HG02642 (cell line): ENCODE measurements around the gene PTPN18.
A peak's percentile ranks its signal among the peaks of the same experiment; 100 is the strongest.
"Not testable (repeated sequence)": the region's sequence is repeated elsewhere in the genome, so short reads cannot be mapped to it uniquely, and the experiment has no call there.

ENCODE experiments used
- ATAC-seq: cut with Tn5 transposase; IDR thresholded peaks from one replicate; pipeline ENCODE4 v1.9.1; 2021; ENCODE audit warnings: mild to moderate bottlenecking; ENCODE audit not compliant: unreplicated experiment, poor library complexity

The PTPN18 gene

GRCh38 chr2:130377491-130377890 is 21.6 kb downstream of the PTPN18 start:
- ATAC-seq, result peak; percentile 2

DNA sequence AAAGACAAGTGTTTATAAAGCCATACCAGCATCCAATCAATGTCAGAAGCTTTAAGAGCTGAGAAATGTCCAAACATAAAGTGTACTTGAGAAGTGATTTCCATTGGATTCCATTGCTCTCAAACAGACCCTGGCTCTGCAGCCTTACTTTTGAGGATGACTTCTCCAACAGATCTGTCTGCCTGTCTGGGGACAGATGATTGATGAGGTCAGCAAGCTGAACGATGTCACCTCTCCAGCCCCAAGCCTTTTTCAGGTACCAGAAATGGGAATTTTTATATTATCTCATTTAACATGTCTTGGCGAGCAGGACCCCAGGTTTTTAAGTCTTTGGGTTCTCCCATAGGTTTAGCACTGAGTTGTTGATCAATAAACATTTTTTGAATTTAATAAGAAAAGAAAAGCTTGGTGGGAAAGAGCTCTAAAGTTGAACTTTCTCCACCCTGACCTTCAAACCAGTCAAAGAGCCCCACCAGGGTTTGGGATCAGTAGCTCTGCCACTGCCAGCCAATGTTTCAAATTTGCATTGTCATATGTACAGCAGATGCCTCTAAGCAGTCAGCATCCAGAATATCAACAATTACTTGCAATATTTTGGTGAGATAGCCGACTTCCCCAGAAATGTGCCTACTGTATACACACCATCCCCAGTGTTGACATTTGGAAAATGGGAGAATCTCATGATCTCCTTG is 22.5 kb downstream of the PTPN18 start:
- no peak for ATAC-seq

DNA sequence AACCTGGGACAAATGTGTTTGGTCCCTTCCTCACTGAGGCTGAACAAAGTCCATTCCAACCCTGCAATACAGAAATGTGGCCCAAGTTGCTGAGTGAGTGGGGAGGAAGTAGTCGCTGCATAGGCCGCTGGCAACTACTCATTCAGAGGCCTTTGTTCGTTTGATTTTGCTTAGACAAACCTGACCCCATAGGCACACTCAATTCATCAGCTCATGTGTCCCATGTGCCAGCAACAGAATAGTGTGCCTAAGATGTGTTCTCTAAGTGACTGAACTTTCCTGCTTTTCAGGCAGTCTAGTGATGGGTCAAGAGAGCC is 23.0 kb downstream of the PTPN18 start:
- ATAC-seq, result no peak

- ATAC-seq, result no peak
Measured at GRCh38 chr2:130380096-130380934, 24.5 kb downstream of the PTPN18 start.

- ATAC-seq, result no peak
Measured at GRCh38 chr2:130381145-130381544, 25.3 kb downstream of the PTPN18 start.

DNA sequence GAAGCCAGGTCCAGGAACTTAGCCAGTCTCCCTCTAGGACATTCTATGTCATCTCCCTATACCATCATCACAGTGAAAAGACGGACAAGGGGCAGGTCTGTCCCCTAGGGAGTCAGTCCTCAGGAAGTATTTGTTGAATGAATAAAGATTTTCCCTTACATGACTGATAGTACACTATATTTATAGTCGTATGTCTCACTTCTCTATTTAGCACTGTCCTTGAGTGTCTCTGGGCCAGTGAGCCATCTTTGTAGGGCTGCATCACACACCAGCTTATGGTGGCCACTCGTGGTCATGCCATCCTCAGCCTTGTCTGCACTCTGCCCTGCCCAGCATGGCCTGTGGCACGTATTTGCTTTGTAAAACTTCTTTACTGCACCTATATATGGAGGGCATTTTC is 25.8 kb downstream of the PTPN18 start:
- ATAC-seq, result no peak

- no peak for ATAC-seq
Measured at GRCh38 chr2:130382313-130382917, 26.6 kb downstream of the PTPN18 start.

DNA sequence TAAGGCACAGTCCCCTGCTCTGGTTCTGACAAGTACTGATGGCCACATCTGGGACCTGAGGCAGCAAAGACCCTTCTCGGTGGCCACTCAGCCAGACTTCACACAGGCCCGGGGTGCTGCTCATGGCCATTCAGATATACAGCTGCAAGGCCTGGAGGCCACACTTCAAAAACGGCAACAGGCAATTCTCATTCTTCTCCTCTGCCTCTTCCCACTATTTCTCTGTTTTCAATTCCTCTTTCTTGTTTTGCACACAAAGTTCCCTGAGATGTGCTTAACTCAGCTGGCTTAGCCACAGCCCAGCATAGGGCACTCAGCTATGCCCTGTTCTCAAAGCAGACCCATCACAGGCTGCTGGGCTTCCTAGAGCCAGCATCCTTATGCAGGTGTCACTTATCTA is 29.9 kb downstream of the PTPN18 start:
- peak; percentile 54 for ATAC-seq

GRCh38 chr2:130387071-130387400 is 31.2 kb downstream of the PTPN18 start:
- no peak for ATAC-seq

DNA sequence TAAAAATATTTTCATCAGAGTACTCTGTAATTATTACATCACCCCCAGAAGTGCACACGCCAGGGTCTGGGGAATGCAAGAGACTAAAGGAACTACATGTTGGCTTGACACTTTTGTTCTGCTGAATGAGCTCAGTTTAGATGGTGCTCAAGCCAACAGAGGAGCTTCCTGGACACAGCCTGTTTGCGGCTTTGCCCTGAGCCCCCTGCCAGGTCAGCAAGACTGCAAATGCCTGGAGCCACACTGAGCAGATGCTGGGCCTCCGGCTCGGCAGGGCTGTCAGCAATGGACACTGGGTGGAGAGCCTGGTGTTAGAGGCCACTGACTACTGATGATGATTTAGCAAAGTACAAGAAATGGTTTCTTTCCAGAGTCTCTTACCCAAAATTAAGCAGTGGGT is 31.9 kb downstream of the PTPN18 start:
- no peak for ATAC-seq

DNA sequence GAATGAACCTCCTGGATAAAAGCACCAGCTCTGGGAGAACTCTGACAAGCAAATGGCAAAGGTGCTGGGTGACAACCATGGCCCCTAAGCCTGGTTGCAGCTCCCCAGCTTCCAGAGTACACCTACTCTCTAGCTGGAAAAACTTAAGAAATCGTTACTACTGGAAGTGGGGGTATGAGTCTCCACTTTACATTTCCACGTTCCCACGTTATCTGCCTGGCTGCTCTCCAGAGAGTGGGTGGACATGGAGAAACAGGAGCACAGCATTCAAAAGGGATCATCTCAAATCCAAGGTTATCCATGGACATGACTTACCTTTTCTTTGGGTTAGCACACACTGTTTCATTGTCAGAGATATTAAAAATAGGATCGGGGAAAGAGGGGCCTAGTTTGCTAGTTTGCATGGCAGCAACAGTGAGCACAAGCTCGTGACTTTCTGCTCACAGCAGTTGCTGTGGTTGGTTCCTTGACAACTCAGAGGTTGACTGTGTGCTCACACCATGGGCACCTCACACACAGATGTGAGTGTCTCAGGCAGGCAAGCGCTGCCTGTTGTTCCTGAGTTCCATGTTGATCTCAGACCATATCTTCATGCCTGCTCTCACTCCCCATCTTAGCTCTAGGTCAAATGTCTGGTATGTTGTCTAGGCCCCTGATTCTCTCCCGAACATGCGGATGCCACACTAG is 32.5 kb downstream of the PTPN18 start:
- no peak for ATAC-seq

GRCh38 chr2:130389358-130389757 is 33.5 kb downstream of the PTPN18 start:
- no peak for ATAC-seq

DNA sequence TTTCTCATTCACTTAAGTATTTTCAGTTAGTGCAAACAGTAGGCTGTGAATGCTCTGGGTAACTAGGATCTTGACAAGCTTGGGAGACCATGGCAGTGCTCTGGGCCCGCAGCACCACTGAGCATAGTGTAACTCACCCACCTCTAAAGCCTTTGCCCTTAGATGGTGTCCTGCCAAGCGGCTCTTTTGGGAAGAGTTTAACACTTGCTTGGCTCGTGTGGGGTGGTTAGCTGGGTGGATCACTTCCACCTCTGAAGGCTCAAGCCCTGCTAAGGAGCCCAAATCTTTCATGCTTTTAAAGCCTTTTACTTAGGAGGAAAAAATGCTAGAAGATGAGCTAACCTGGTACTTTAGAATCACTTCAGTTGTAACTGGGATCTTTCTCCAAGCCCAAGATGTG is 33.9 kb downstream of the PTPN18 start:
- no peak for ATAC-seq

DNA sequence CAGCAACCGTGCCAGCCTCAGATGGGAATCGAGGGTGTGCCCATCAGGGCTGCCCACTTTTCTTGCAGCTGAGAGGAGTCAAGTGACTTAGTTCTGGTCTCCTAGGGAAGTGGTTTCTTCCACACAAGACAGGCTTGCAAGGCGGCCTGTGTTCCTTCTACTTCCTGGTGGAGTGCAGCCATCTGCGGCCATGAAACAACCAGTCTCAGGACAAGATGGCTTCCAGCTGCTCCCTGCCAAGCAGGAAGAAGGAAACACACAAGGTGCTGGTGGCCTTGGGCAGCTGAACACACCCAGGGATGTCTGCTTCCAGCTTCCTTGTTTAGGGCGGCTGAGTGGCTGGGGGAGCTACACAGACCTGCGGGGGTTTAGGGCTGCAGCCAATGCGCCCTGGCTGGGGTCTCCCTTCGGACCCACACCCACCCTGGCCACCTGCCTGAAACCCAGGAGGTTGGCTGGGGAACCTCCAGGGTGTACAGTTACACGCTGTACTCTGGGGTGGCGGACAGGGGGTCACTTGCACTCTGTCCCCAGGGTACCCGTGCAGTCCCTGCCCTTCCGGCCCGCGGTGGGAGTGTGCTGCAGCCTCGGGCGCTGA is 34.7 kb downstream of the PTPN18 start:
- ATAC-seq, result no peak

DNA sequence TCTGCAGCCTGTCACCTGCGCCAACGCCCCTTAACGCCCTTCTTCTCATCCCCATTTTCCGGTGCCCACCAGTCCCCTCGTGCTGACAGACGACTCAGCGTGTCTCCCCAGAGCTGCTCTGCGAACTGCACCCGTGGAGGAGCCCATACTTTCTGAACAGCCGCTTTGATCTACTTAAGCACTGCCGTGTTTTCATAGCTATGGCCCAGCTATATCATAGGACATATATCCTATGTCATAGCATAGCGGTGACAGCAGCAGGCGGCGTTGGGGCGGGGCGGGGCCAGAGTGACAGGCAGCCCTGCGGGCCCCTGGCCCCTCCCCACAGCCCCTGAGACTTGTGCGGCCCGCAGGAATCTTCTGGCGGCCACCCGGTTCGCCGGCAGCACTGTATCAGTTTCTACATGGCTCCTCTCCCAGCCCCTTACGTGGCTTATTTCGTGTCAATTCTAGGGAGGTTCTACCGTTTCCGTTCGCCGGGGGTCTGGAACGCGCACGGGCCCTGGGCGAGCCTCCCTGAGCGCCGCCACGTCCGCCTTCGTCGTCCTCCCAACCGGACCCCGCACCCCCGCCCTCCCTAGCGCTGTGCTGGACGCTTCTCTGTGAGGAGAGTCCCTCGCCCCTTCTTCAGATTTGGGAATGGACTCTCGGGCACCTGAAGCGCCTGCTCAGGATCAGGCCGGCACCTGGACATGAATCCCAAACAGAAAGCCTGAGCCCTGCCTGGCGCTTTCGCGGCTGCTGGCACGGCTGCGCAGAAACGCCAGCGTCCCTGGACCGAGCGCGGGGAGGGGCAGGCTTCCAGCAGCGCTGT is 35.4 kb downstream of the PTPN18 start:
- ATAC-seq, result peak; percentile 93

DNA sequence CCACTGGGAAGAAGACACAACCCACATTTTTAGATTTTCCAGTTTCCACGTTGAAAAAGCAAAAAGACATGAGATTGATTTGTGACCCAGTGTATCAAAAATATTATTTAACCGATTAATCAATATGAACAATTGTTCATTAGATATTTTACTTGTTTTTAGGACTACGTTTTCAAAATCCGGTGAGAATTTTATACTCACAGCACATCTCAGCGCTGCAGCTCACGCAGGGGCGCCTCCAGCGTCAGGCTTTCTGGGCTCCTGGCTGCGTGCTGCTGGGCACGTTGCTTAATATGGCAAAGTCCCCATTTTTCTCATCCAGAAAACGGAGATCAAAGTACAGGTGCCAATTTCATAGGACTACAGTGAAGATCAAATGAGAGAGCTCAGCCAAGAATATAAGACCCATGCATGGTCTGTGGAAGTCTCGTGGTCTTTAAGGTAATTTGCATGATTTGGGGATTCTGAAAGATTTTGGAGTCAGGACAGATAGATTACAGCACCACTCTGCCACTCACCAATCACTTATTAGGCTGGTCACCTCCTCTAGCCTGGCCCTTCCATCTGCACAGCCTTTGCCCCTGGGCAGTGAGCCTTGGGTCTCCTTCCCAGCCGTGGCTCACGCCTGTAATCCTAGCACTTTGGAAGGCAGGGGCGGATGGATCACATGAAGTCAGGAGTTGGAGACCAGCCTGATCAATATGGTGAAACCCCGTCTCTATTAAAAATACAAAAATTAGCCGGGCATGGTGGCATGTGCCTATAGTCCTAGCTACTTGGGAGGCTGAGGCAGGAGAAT is 36.2 kb downstream of the PTPN18 start:
- no peak for ATAC-seq

- no peak for ATAC-seq
Measured at GRCh38 chr2:130393318-130393910, 37.6 kb downstream of the PTPN18 start.

- ATAC-seq, result not testable (repeated sequence)
Measured at GRCh38 chr2:130406280-130406679, 50.4 kb downstream of the PTPN18 start.

DNA sequence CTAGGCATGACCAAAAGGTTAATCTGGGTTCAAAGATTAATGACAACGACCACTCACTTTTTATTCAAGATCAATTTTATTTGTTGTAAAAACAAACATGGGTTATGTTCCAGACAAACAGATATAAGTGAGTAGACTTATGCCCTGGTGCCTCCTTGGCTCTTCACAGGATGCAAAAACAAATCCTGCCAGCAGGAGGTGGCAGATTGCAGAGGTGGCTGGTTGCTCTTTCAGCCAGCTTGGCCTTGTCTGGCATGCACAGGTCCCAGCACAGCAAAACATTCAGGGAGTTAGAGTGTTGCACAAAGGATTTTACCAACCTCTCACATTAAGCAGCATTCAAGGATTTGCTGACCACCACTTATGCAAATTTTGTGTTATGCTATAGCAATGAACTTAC is 60.8 kb downstream of the PTPN18 start:
- ATAC-seq, result not testable (repeated sequence)
